Spleen (tissue), 7 donors: ENCODE data around the gene C19orf53.

Experiments
- POLR2A ChIP-seq, 3 donors: fragments of 450-650 bp; IDR thresholded peaks; one replicate each; pipeline ENCODE4 v1.5.1; 2017; ENCODE audit warnings: antibody characterized with exemption in 3 of 3, mild to moderate bottlenecking in 1 of 3
- TF ChIP-seq, protein P1 (sequence below), 11 experiments: fragments of 200-600 bp in 7 of 11; fragments of 450-650 bp in 4 of 11; sonication (generic) in 4 of 11; IDR thresholded peaks in 8 of 11; conservative IDR thresholded peaks in 3 of 11; 1 replicate in 7 of 11; 2 replicates in 4 of 11; pipeline versions ENCODE4 v1.4.0 to v1.8.0; 2016 to 2021; ENCODE audit warnings: antibody characterized with exemption in 11 of 11, inconsistent platforms in 4 of 11, mild to moderate bottlenecking in 1 of 11
- donor health status: DM: no; HTN: no; CAD: no; lungs with moderate emphysema.
- donor health status: DM: no; HTN: no; CAD: no.
- donor health status: DM: no; HTN: no; CAD: no.

GRCh38 chr19:13823901-13824300 lies 49.6 kb downstream of the C19orf53 start:
- TF ChIP-seq, protein P1, sequence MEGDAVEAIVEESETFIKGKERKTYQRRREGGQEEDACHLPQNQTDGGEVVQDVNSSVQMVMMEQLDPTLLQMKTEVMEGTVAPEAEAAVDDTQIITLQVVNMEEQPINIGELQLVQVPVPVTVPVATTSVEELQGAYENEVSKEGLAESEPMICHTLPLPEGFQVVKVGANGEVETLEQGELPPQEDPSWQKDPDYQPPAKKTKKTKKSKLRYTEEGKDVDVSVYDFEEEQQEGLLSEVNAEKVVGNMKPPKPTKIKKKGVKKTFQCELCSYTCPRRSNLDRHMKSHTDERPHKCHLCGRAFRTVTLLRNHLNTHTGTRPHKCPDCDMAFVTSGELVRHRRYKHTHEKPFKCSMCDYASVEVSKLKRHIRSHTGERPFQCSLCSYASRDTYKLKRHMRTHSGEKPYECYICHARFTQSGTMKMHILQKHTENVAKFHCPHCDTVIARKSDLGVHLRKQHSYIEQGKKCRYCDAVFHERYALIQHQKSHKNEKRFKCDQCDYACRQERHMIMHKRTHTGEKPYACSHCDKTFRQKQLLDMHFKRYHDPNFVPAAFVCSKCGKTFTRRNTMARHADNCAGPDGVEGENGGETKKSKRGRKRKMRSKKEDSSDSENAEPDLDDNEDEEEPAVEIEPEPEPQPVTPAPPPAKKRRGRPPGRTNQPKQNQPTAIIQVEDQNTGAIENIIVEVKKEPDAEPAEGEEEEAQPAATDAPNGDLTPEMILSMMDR (IDR thresholded peaks at IDR 0.05 in 8 of 11, conservative IDR thresholded peaks at IDR 0.05 in 3 of 11) = no peak
- no peak for TF ChIP-seq POLR2A (IDR thresholded peaks at IDR 0.05)
